Measurements from ENCODE around the gene NGEF.

NGEF gene

GRCh38 chr2:233042549-233042948, 29.5 kb upstream of the NGEF start:
- H3K4me3 ChIP-seq (replicated peaks; ENCODE audit: low read depth, low read length) = no peak overlapping the region
- no peak for DNase-seq (ENCODE audit: low read depth)
- TF ChIP-seq CTCF (IDR thresholded peaks at IDR 0.05; ENCODE audit: low read length, missing control alignments) = no peak

- DNase-seq (ENCODE audit: low read depth) = no peak
- H3K4me3 ChIP-seq (replicated peaks; ENCODE audit: low read depth, low read length) = no peak overlapping the region
- TF ChIP-seq CTCF (IDR thresholded peaks at IDR 0.05; ENCODE audit: low read length, missing control alignments) = no peak
Observed at GRCh38 chr2:233041722-233042323, 28.8 kb upstream of the NGEF start.

- H3K4me3 ChIP-seq (replicated peaks; ENCODE audit: low read depth, low read length) = no peak overlapping the region
- no peak for TF ChIP-seq CTCF (IDR thresholded peaks at IDR 0.05; ENCODE audit: low read length, missing control alignments)
- no peak for DNase-seq (ENCODE audit: low read depth)
Observed at GRCh38 chr2:233040571-233040970, 27.5 kb upstream of the NGEF start.

GRCh38 chr2:233039846-233040530, 26.9 kb upstream of the NGEF start:
- no peak for TF ChIP-seq CTCF (IDR thresholded peaks at IDR 0.05; ENCODE audit: low read length, missing control alignments)
- no peak overlapping the region for H3K4me3 ChIP-seq (replicated peaks; ENCODE audit: low read depth, low read length)
- DNase-seq (ENCODE audit: low read depth) = no peak

GRCh38 chr2:233039212-233039845, 26.3 kb upstream of the NGEF start:
- no peak for TF ChIP-seq CTCF (IDR thresholded peaks at IDR 0.05; ENCODE audit: low read length, missing control alignments)
- no peak for DNase-seq (ENCODE audit: low read depth)
- H3K4me3 ChIP-seq (replicated peaks; ENCODE audit: low read depth, low read length) = no peak overlapping the region

- TF ChIP-seq CTCF (IDR thresholded peaks at IDR 0.05; ENCODE audit: low read length, missing control alignments) = no peak
- no peak overlapping the region for H3K4me3 ChIP-seq (replicated peaks; ENCODE audit: low read depth, low read length)
- DNase-seq (ENCODE audit: low read depth) = peak; percentile 71
Observed at GRCh38 chr2:233037078-233037477, 24.0 kb upstream of the NGEF start.
